Kidney (tissue), 14 donors: ENCODE measurements around the gene NRG3. TPM values are rescaled to one million over a fixed set of nuclear protein-coding genes. Genes with fewer than 3 reads are reported as not detected.
"Not testable (repeated sequence)": the region's sequence is repeated elsewhere in the genome, so short reads cannot be mapped to it uniquely, and the experiment has no call there.

Experiments used
- DNase-seq, 5 donors: peaks; one replicate each; pipeline ENCODE4 v3.0.0-alpha.2; 2013 to 2020
- FAIRE-seq: peaks from 2 replicates; lab custom pipeline; 2012; peaks lifted over from hg19 to GRCh38; lab: Jason Lieb, UNC
- H3K27ac ChIP-seq, 2 donors: one replicate each; pipeline ENCODE4 v1.7.0; 2013; ENCODE audit warnings: low read depth in 2 of 2, low read length in 2 of 2, inconsistent platforms in 1 of 2
- H3K27me3 ChIP-seq: one replicate; pipeline ENCODE4 v1.7.1; 2013; ENCODE audit warnings: low read length, inconsistent platforms; ENCODE audit not compliant: control insufficient read depth, insufficient read depth
- H3K36me3 ChIP-seq, 3 donors: one replicate each; pipeline versions ENCODE4 v1.7.0 to v1.7.1; 2013; ENCODE audit warnings: low read length in 3 of 3, control low read depth in 1 of 3, inconsistent platforms in 1 of 3; ENCODE audit not compliant: insufficient read depth in 3 of 3, control insufficient read depth in 2 of 3
- H3K4me1 ChIP-seq, 3 donors: one replicate each; pipeline versions ENCODE4 v1.7.0 to v1.7.1; 2013; ENCODE audit warnings: low read length in 3 of 3, inconsistent platforms in 1 of 3, low read depth in 1 of 3; ENCODE audit not compliant: control insufficient read depth in 2 of 3, insufficient read depth in 2 of 3
- H3K4me3 ChIP-seq, 3 donors: one replicate each; pipeline versions ENCODE4 v1.7.0 to v1.8.1; 2013; ENCODE audit warnings: low read length in 3 of 3, control low read depth in 1 of 3, inconsistent platforms in 1 of 3
- H3K9ac ChIP-seq, 3 donors: one replicate each; pipeline versions ENCODE4 v1.7.0 to v1.7.1; 2013; ENCODE audit warnings: low read length in 3 of 3, control low read depth in 1 of 3, inconsistent platforms in 1 of 3
- H3K9me3 ChIP-seq, 3 donors: one replicate each; pipeline versions ENCODE4 v1.7.0 to v1.7.1; 2013; ENCODE audit warnings: low read length in 3 of 3, control low read depth in 1 of 3, inconsistent platforms in 1 of 3; ENCODE audit not compliant: control insufficient read depth in 2 of 3, insufficient read depth in 1 of 3
- intact Hi-C: fragments of 100-400 bp; cut with DNase I; formaldehyde crosslinking; loops from one replicate; pipeline ENCODE4 v1.11.1; 2022
- polyA plus RNA-seq: library from polyadenylated mRNA; stranded (reverse); fragments of 350-450 nt; fragmentation: Illumina TruSeq; extraction: RNeasy Lipid Tissue Mini Kit (QIAGEN cat#74804); gene quantifications from one replicate; pipeline ENCODE4 v1.2.3, GENCODE V29; 2014; ENCODE audit warnings: low read depth, low replicate concordance; ENCODE audit not compliant: insufficient read depth
- total RNA-seq: library from RNA; stranded (reverse); fragmentation: NEBNext Ultra II Directional; extraction: Animal tissue kit (Norgen Biotek cat#: 25700); gene quantifications from one replicate; pipeline ENCODE4 v1.2.1, GENCODE V29; 2021
- TF ChIP-seq, protein P1 (sequence below): IDR thresholded peaks from 3 replicates; pipeline ENCODE4 v1.5.1; 2012; ENCODE audit warnings: mild to moderate bottlenecking, moderate library complexity, borderline replicate concordance; ENCODE audit not compliant: insufficient read depth; ENCODE audit errors: extremely low read depth
- donor health status: control.
- donor health status: control.
- donor health status: control.
- donor health status: control.
- donor health status: control.
- donor health status: DM: yes; HTN: yes; CAD: no.
- donor health status: Normal renal cell carcinoma (clear cell type).

NRG3 gene
- total and polyA plus RNA-seq, 2 donors from 2014 or later, result 0.62 to 5.4 TPM

DNA sequence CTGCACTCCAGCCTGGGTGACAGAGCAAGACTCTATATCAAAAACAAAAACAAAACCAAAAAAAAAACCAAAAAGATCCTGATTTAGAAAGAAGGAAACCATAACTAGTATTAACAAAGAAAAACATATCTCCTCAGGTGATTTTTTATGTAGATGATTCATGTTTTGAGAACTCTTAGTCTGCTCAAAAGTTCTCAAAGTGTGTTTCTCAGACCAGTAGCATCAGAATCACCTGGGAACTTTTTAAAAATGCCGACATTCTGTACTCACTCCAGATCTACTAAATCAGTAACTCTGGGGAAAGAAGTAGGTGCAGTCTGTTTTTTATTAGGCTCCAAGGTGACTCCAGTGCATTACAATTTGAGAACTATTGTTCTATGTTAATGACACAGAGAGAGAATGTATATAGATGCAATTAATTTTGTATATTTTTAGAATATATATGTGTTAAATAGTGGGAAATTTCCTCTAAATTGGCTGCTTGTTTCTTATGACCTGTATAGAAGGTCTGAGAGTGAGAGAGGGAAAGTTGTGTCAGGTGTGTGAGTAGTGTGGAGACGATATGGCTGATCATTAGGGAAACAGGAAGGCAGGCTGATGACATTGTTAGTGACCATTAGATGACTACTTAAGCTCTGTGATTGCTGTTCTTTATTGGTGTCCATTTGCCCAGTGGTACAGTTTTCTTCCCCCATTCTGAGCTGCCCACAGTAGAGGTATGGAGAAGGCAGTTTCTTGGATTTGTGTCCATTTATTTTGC, 1075.0 kb downstream of the NRG3 start:
- H3K4me3 ChIP-seq, result no peak overlapping the region
- no peak overlapping the region for H3K9ac ChIP-seq
- TF ChIP-seq, protein P1, sequence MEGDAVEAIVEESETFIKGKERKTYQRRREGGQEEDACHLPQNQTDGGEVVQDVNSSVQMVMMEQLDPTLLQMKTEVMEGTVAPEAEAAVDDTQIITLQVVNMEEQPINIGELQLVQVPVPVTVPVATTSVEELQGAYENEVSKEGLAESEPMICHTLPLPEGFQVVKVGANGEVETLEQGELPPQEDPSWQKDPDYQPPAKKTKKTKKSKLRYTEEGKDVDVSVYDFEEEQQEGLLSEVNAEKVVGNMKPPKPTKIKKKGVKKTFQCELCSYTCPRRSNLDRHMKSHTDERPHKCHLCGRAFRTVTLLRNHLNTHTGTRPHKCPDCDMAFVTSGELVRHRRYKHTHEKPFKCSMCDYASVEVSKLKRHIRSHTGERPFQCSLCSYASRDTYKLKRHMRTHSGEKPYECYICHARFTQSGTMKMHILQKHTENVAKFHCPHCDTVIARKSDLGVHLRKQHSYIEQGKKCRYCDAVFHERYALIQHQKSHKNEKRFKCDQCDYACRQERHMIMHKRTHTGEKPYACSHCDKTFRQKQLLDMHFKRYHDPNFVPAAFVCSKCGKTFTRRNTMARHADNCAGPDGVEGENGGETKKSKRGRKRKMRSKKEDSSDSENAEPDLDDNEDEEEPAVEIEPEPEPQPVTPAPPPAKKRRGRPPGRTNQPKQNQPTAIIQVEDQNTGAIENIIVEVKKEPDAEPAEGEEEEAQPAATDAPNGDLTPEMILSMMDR, result no peak
- no peaks in the 10 kb centered on the region for H3K36me3 ChIP-seq
- no peaks in the 10 kb centered on the region for H3K4me1 ChIP-seq
- peaks cover 0 to 2% (median 0%) of the 10 kb centered on the region in 3 donors for H3K9me3 ChIP-seq
- DNase-seq, result no peak
- H3K27me3 ChIP-seq, result no peaks in the 10 kb centered on the region
- no peak for FAIRE-seq
- H3K27ac ChIP-seq, result no peak overlapping the region
- intact Hi-C loops, result no loop called here

DNA sequence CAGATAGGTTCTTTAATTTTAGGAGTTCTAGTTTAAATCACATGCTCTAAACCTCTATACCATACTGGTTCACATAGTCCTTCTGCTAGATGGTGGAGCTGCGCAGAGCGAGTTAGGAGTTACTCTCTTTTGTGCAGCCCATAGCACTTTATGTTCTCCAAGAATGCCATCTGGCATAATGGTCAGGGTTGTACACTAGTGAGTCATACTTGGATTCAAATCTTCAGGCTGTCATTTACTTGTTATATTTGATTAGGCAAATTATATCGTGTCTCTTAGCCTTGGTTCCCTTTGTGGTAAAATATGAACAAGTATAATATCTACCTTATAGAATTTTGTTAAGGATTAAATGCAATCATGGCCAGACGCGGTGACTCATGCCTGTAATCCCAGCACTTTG, 1078.3 kb downstream of the NRG3 start:
- intact Hi-C loops, result no loop called here
- Histone ChIP-seq H3K4me3 (no peak overlapping the region), H3K27ac (no peak overlapping the region), H3K9me3 (no peaks in the 10 kb centered on the region), H3K9ac (no peak overlapping the region), H3K36me3 (no peaks in the 10 kb centered on the region), H3K27me3 (no peaks in the 10 kb centered on the region), H3K4me1 (no peaks in the 10 kb centered on the region)
- DNase-seq (no peak), FAIRE-seq (no peak)
- TF ChIP-seq, protein P1, result no peak

GRCh38 chr10:82953909-82954308, 1078.9 kb downstream of the NRG3 start:
- no peaks in the 10 kb centered on the region for H3K9me3 ChIP-seq
- no peak for DNase-seq
- TF ChIP-seq, protein P1, result no peak
- H3K4me1 ChIP-seq, result no peaks in the 10 kb centered on the region
- no peaks in the 10 kb centered on the region for H3K27me3 ChIP-seq
- intact Hi-C loops, result no loop called here
- no peak overlapping the region for H3K4me3 ChIP-seq
- no peak overlapping the region for H3K9ac ChIP-seq
- no peaks in the 10 kb centered on the region for H3K36me3 ChIP-seq
- no peak for FAIRE-seq
- H3K27ac ChIP-seq, result no peak overlapping the region

DNA sequence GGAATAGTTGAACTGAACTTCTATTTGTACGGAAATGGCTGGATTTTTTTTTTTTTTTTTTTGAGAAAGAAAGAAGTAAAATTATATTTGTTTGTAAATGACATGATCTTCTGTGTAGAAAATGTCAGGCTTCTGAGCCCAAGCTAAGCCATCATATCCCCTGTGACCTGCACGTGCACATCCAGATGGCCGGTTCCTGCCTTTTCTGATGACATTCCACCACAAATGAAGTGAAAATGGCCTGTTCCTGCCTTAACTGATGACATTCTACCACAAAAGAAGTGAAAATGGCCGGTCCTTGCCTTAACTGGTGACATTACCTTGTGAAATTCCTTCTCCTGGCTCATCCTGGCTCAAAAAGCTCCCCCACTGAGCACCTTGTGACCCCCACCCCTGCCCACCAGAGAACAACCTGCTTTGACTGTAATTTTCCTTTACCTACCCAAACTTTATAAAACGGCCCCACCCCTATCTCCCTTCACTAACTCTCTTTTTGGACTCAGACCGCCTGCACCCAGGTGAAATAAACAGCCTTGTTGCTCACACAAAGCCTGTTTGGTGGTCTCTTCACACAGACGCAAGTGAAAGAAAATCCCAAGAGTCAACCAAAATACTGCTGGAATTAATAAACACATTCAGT, 1085.5 kb downstream of the NRG3 start:
- H3K4me3 ChIP-seq, H3K27ac ChIP-seq, DNase-seq, FAIRE-seq, H3K9ac ChIP-seq, H3K36me3 ChIP-seq, H3K4me1 ChIP-seq, H3K9me3 ChIP-seq, H3K27me3 ChIP-seq, intact Hi-C loops: not testable (repeated sequence)
